GM12878 (cell line): ENCODE measurements around the gene AP2A2.

Experiments used
- BHLHE40 ChIP-seq, 2 experiments: fragments of 450-650 bp in 1 of 2; IDR thresholded peaks; 2 replicates each; pipeline ENCODE4 v1.6.1; 2011 to 2017; ENCODE audit warnings: low read depth in 2 of 2, borderline replicate concordance in 1 of 2, improper control_type of control experiment in 1 of 2, low read length in 1 of 2, mild to moderate bottlenecking in 1 of 2
- CREB1 ChIP-seq: IDR thresholded peaks from 2 replicates; pipeline ENCODE4 v1.6.1; 2012; ENCODE audit warnings: low read depth, mild to moderate bottlenecking, inconsistent platforms
- CTCF ChIP-seq, 3 experiments: IDR thresholded peaks in 2 of 3; conservative IDR thresholded peaks in 1 of 3; 2 replicates each; pipeline ENCODE4 v1.5.1; 2011; ENCODE audit warnings: low read depth in 3 of 3, low read length in 3 of 3, mild to moderate bottlenecking in 3 of 3, control low read depth in 2 of 3, moderate library complexity in 2 of 3, inconsistent platforms in 1 of 3, mixed read lengths in 1 of 3; ENCODE audit not compliant: control insufficient read depth in 2 of 3, insufficient read depth in 1 of 3; ENCODE audit errors: extremely low read depth in 1 of 3
- EP300 ChIP-seq, 2 experiments: fragments of 150-350 bp in 1 of 2; IDR thresholded peaks; 2 replicates each; pipeline ENCODE4 v1.6.1; 2011 to 2012; ENCODE audit warnings: low read depth in 2 of 2, low read length in 2 of 2, borderline replicate concordance in 1 of 2, improper control_type of control experiment in 1 of 2, inconsistent platforms in 1 of 2; ENCODE audit not compliant: control insufficient read depth in 1 of 2
- EZH2 ChIP-seq: IDR thresholded peaks from 2 replicates; pipeline ENCODE4 v1.6.1; 2012; ENCODE audit warnings: low read depth, mild to moderate bottlenecking, control low read depth, inconsistent platforms, low read length, borderline replicate concordance; ENCODE audit not compliant: control insufficient read depth
- POLR2A ChIP-seq: IDR thresholded peaks from 2 replicates; pipeline ENCODE4 v1.6.1; 2011; ENCODE audit warnings: low read depth, mild to moderate bottlenecking, low read length
- RFX5 ChIP-seq: IDR thresholded peaks from 2 replicates; pipeline ENCODE4 v1.6.1; 2011; ENCODE audit warnings: low read depth, low read length, improper control_type of control experiment
- USF2 ChIP-seq: IDR thresholded peaks from 2 replicates; pipeline ENCODE4 v1.6.1; 2011; ENCODE audit warnings: low read depth, low read length, improper control_type of control experiment, borderline replicate concordance
- WRNIP1 ChIP-seq: IDR thresholded peaks from 2 replicates; pipeline ENCODE4 v1.6.1; 2011; ENCODE audit warnings: low read depth, low read length, improper control_type of control experiment, borderline replicate concordance
- ZBED1 ChIP-seq: IDR thresholded peaks from 2 replicates; pipeline ENCODE4 v1.6.1; 2016; ENCODE audit warnings: borderline replicate concordance
- ZNF687 ChIP-seq: fragments of 450-650 bp; IDR thresholded peaks from 2 replicates; pipeline ENCODE4 v1.6.1; 2017; ENCODE audit warnings: mild to moderate bottlenecking, moderate library complexity
- TF ChIP-seq, protein P1 (sequence below): fragments of 150-350 bp; IDR thresholded peaks from 2 replicates; pipeline ENCODE4 v1.6.1; 2016; ENCODE audit warnings: low read depth, low read length

DNA sequence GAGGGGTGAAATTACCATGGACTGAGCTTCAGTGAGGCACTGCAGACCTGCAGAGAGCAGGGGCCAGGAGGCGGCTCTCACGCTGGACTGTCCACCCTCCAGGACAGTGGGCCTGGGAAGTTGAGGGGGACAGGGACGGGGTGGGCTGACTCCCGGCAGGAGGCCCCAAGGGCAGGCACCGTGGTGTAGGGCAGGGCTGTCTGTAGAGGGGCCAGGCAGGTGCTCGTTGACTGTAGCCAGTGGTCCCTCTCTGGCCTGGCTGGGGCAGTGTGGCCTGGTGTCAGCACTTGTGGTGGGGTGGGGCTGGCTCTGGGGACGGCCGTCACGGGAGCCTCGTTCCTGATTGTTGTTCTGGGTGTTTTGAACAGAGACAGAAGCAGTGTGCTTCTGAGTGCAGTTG is 64.4 kb downstream of the AP2A2 start:
- TF ChIP-seq BHLHE40 (IDR thresholded peaks at IDR 0.05; ENCODE audit: borderline replicate concordance in 1 of 2, low read depth in 2 of 2, low read length in 1 of 2) (no peak), WRNIP1 (no peak), ZBED1 (no peak), RFX5 (no peak), POLR2A (no peak), USF2 (no peak), EZH2 (no peak), EP300 (IDR thresholded peaks at IDR 0.05; ENCODE audit: borderline replicate concordance in 1 of 2, control insufficient read depth in 1 of 2, low read depth in 2 of 2, low read length in 2 of 2) (no peak), CTCF (IDR thresholded peaks at IDR 0.05 in 2 of 3, conservative IDR thresholded peaks at IDR 0.05 in 1 of 3; ENCODE audit: control insufficient read depth in 2 of 3, extremely low read depth in 1 of 3, insufficient read depth in 1 of 3, low read depth in 3 of 3, low read length in 3 of 3) (no peak), CREB1 (no peak), ZNF687 (no peak)
- TF ChIP-seq, protein P1, sequence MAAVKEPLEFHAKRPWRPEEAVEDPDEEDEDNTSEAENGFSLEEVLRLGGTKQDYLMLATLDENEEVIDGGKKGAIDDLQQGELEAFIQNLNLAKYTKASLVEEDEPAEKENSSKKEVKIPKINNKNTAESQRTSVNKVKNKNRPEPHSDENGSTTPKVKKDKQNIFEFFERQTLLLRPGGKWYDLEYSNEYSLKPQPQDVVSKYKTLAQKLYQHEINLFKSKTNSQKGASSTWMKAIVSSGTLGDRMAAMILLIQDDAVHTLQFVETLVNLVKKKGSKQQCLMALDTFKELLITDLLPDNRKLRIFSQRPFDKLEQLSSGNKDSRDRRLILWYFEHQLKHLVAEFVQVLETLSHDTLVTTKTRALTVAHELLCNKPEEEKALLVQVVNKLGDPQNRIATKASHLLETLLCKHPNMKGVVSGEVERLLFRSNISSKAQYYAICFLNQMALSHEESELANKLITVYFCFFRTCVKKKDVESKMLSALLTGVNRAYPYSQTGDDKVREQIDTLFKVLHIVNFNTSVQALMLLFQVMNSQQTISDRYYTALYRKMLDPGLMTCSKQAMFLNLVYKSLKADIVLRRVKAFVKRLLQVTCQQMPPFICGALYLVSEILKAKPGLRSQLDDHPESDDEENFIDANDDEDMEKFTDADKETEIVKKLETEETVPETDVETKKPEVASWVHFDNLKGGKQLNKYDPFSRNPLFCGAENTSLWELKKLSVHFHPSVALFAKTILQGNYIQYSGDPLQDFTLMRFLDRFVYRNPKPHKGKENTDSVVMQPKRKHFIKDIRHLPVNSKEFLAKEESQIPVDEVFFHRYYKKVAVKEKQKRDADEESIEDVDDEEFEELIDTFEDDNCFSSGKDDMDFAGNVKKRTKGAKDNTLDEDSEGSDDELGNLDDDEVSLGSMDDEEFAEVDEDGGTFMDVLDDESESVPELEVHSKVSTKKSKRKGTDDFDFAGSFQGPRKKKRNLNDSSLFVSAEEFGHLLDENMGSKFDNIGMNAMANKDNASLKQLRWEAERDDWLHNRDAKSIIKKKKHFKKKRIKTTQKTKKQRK = no peak
